Measurements from ENCODE around the gene OR10H4. TPM values are rescaled to one million over a fixed set of nuclear protein-coding genes. Genes with fewer than 3 reads are reported as not detected.
"Not testable (repeated sequence)": the region's sequence is repeated elsewhere in the genome, so short reads cannot be mapped to it uniquely, and the experiment has no call there.

OR10H4 gene
- not detected for total RNA-seq

GRCh38 chr19:15948223-15949058 is at the start of gene OR10H4:
TSS of gene OR10H4 (plus strand) at chr19:15949008. CDS start at chr19:15949008, 0 bp downstream.
- H3K4me3 ChIP-seq (ENCODE audit: low read depth, poor library complexity, severe bottlenecking) = no peak within 1 kb of the TSS
- intact Hi-C loops (cut with DNase I; ENCODE audit: low total_unique reads) = no loop called here
- DNase-seq (ENCODE audit: low spot score in 2 of 2) = no peak
- TF ChIP-seq POLR2A (IDR thresholded peaks at IDR 0.05) = no peak
- no peak for TF ChIP-seq CTCF (IDR thresholded peaks at IDR 0.05)

GRCh38 chr19:15899561-15899960 is 49.2 kb upstream of the OR10H4 start:
- intact Hi-C loops (cut with DNase I; ENCODE audit: low total_unique reads); H3K4me3 ChIP-seq (ENCODE audit: low read depth, poor library complexity, severe bottlenecking); DNase-seq (ENCODE audit: low spot score in 2 of 2): not testable (repeated sequence)
- WGBS, 2 donors = 12 to 20% methylated on average over 15 to 24 of the region's 30 CpGs

DNA sequence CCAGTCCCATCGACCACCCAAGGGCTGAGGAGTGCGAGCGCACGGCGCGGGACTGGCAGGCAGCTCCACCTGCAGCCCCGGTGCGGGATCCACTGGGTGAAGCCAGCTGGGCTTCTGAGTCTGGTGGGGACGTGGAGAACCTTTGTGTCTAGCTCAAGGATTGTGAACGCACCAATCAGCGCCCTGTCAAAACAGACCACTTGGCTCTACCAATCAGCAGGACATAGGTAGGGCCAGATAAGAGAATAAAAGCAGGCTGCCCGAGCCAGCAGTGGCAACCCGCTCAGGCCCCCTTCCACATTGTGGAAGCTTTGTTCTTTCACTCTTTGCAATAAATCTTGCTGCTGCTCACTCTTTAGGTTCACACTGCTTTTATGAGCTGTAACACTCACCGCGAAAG is 48.8 kb upstream of the OR10H4 start:
- H3K4me3 ChIP-seq (ENCODE audit: low read depth, poor library complexity, severe bottlenecking); DNase-seq (ENCODE audit: low spot score in 2 of 2); intact Hi-C loops (cut with DNase I; ENCODE audit: low total_unique reads): not testable (repeated sequence)
- WGBS, 2 donors = 8 to 11% methylated on average over 9 to 15 of the region's 15 CpGs

GRCh38 chr19:15900504-15900903 is 48.3 kb upstream of the OR10H4 start:
- intact Hi-C loops (cut with DNase I; ENCODE audit: low total_unique reads) = no loop called here
- H3K4me3 ChIP-seq (ENCODE audit: low read depth, poor library complexity, severe bottlenecking) = no peak overlapping the region
- 73 to 75% methylated on average over 11 of the region's 11 CpGs for WGBS, 2 donors
- DNase-seq (ENCODE audit: low spot score in 2 of 2) = no peak
- TF ChIP-seq POLR2A (IDR thresholded peaks at IDR 0.05) (no peak), CTCF (IDR thresholded peaks at IDR 0.05) (no peak)

DNA sequence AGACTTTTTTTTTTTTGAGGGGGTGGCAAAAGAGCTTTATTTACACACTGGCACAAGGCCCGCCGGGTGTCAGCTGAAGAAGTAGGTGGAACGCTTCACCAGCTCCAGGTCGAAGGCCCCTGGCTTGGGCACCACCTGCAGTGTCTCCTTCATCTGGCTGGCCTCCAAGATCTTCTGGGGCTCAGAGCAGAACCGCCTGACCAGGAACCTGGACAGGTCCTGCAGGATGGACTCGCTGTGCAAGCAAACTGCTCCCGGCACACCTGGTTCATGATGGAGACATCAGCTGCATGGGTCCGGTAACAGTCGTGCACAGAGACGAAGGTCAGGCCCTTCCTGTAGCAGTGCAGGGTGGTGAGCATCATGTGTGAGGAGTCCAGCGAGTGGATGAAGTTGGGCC is 46.6 kb upstream of the OR10H4 start:
- no peak for TF ChIP-seq CTCF (IDR thresholded peaks at IDR 0.05)
- no peak for TF ChIP-seq POLR2A (IDR thresholded peaks at IDR 0.05)
- no peak for DNase-seq (ENCODE audit: low spot score in 2 of 2)
- no peak overlapping the region for H3K4me3 ChIP-seq (ENCODE audit: low read depth, poor library complexity, severe bottlenecking)
- intact Hi-C loops (cut with DNase I; ENCODE audit: low total_unique reads) = no loop called here
- WGBS, 2 donors = 82 to 87% methylated on average over 11 of the region's 11 CpGs

DNA sequence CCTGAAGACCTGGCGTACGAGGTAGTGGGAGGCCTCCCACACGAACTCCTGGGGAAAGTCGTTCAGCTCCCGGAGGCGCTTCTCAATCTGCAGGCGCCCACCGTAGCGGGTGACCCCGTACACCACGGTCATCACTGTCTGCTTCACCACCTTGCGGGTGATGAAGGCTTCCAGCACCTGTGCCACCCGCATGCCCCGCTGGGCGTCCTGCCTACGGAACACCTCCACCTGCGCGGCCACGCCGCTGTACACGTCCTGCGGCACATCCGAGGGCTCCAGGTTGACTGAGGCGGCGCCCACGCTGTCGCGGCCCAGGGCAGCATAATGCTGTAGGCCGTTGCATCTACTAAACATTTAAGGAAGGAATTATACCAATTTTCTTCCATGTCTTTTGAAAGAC is 45.9 kb upstream of the OR10H4 start:
- DNase-seq (ENCODE audit: low spot score in 2 of 2); H3K4me3 ChIP-seq (ENCODE audit: low read depth, poor library complexity, severe bottlenecking); intact Hi-C loops (cut with DNase I; ENCODE audit: low total_unique reads): not testable (repeated sequence)
- WGBS, 2 donors = 93% methylated on average over 26 to 29 of the region's 29 CpGs

- intact Hi-C loops (cut with DNase I; ENCODE audit: low total_unique reads) = no loop called here
- no peak overlapping the region for H3K4me3 ChIP-seq (ENCODE audit: low read depth, poor library complexity, severe bottlenecking)
- no peak for DNase-seq (ENCODE audit: low spot score in 2 of 2)
- no peak for TF ChIP-seq POLR2A (IDR thresholded peaks at IDR 0.05)
- no peak for TF ChIP-seq CTCF (IDR thresholded peaks at IDR 0.05)
Measured at GRCh38 chr19:15905026-15905425, 43.8 kb upstream of the OR10H4 start.

Data from lower leg skin (tissue), 4 donors.